SK-N-SH (cell line): ENCODE measurements around the gene TBRG4. TPM values are rescaled to one million over a fixed set of nuclear protein-coding genes. Genes with fewer than 3 reads are reported as not detected.

Experiments used
- CTCF ChIA-PET: fragments of 300-600, 350-600 bp; formaldehyde crosslinking; extraction: SDS; loops from one replicate; lab custom pipeline; 2021; lab: Yijun Ruan, JAX
- POLR2A ChIA-PET: fragments of 350-600 bp; sonication (Branson Sonifier 250); formaldehyde crosslinking; extraction: SDS; loops from one replicate; lab custom pipeline; 2020; ENCODE audit warnings: antibody characterized with exemption, inconsistent platforms; lab: Yijun Ruan, JAX
- DNase-seq: peaks from one replicate; pipeline ENCODE4 v3.0.0; 2012
- H2AFZ ChIP-seq: fragments of 200-600 bp; sonication (generic); 2 replicates; pipeline ENCODE4 v1.8.1; 2016; ENCODE audit warnings: antibody characterized with exemption, mild to moderate bottlenecking, low read depth
- H3F3A ChIP-seq: fragments of 200-600 bp; sonication (generic); replicated peaks from 2 replicates; pipeline ENCODE3; 2016; ENCODE audit warnings: antibody characterized with exemption, mild to moderate bottlenecking; ENCODE audit not compliant: insufficient read depth
- H3K27ac ChIP-seq, 2 experiments: fragments of 200-500 bp in 1 of 2; fragments of 200-600 bp in 1 of 2; sonication (Bioruptor generic) in 1 of 2; sonication (generic), shearing (Covaris generic) in 1 of 2; 2 replicates each; pipeline versions ENCODE4 v1.5.1 to v1.6.1; 2014 to 2016; ENCODE audit warnings: low read depth in 2 of 2, inconsistent platforms in 1 of 2, low read length in 1 of 2, mild to moderate bottlenecking in 1 of 2, mixed read lengths in 1 of 2
- H3K27me3 ChIP-seq: fragments of 200-600 bp; sonication (generic), shearing (Covaris generic); 2 replicates; pipeline ENCODE4 v1.6.1; 2016; ENCODE audit warnings: mixed run types; ENCODE audit not compliant: insufficient read depth
- H3K36me3 ChIP-seq, 2 experiments: fragments of 200-500 bp in 1 of 2; fragments of 200-600 bp in 1 of 2; sonication (Bioruptor generic) in 1 of 2; sonication (generic) in 1 of 2; replicated peaks in 1 of 2; 2 replicates each; pipeline versions ENCODE3 to v1.5.1; 2014 to 2016; ENCODE audit warnings: low read length in 1 of 2, mild to moderate bottlenecking in 1 of 2; ENCODE audit not compliant: insufficient read depth in 2 of 2, control insufficient read depth in 1 of 2
- H3K4me1 ChIP-seq, 2 experiments: fragments of 200-500 bp in 1 of 2; fragments of 200-600 bp in 1 of 2; sonication (Bioruptor generic) in 1 of 2; sonication (generic), shearing (Covaris generic) in 1 of 2; 2 replicates each; pipeline versions ENCODE4 v1.5.1 to v1.6.1; 2014 to 2016; ENCODE audit warnings: low read depth in 1 of 2, low read length in 1 of 2, mixed run types in 1 of 2; ENCODE audit not compliant: insufficient read depth in 2 of 2, control insufficient read depth in 1 of 2
- H3K4me2 ChIP-seq: fragments of 200-600 bp; sonication (generic), shearing (Covaris generic); 2 replicates; pipeline ENCODE4 v1.6.1; 2017; ENCODE audit warnings: mixed run types
- H3K4me3 ChIP-seq, 2 experiments: fragments of 200-500 bp in 1 of 2; fragments of 200-600 bp in 1 of 2; sonication (Bioruptor generic) in 1 of 2; sonication (generic), shearing (Covaris generic) in 1 of 2; 2 replicates each; pipeline versions ENCODE4 v1.5.1 to v1.8.1; 2014 to 2016; ENCODE audit warnings: low read depth in 2 of 2, inconsistent platforms in 1 of 2, low read length in 1 of 2, mild to moderate bottlenecking in 1 of 2, mixed read lengths in 1 of 2, moderate library complexity in 1 of 2
- H3K79me2 ChIP-seq: fragments of 200-600 bp; sonication (generic); 2 replicates; pipeline ENCODE4 v1.8.1; 2017; ENCODE audit warnings: mild to moderate bottlenecking; ENCODE audit not compliant: insufficient read depth
- H3K9ac ChIP-seq: fragments of 200-600 bp; sonication (generic); 2 replicates; pipeline ENCODE4 v1.6.1; 2017; ENCODE audit warnings: mixed run types
- H3K9me2 ChIP-seq: fragments of 200-600 bp; sonication (generic); 2 replicates; pipeline ENCODE4 v1.6.1; 2017; ENCODE audit warnings: mixed run types
- H3K9me3 ChIP-seq: fragments of 200-600 bp; sonication (generic); 2 replicates; pipeline ENCODE4 v1.6.1; 2017; ENCODE audit warnings: mixed run types, mild to moderate bottlenecking, moderate library complexity
- H4K20me1 ChIP-seq: fragments of 200-600 bp; sonication (generic); 2 replicates; pipeline ENCODE4 v1.6.1; 2017; ENCODE audit warnings: mild to moderate bottlenecking, mixed run types; ENCODE audit not compliant: insufficient read depth
- ELF1 ChIP-seq: IDR thresholded peaks from 2 replicates; pipeline ENCODE4 v1.4.0; 2012
- FOSL2 ChIP-seq: IDR thresholded peaks from 2 replicates; pipeline ENCODE4 v1.4.0; 2012; ENCODE audit warnings: low read depth, mild to moderate bottlenecking, moderate library complexity, borderline replicate concordance
- FOXJ3 ChIP-seq: sonication (generic); formaldehyde crosslinking; IDR thresholded peaks from 2 replicates; pipeline ENCODE4 v1.5.1; 2020; ENCODE audit warnings: mild to moderate bottlenecking, missing genetic modification reagents
- FOXM1 ChIP-seq: IDR thresholded peaks from 2 replicates; pipeline ENCODE4 v1.4.0; 2012; ENCODE audit warnings: low read depth, mild to moderate bottlenecking
- GABPA ChIP-seq: IDR thresholded peaks from 2 replicates; pipeline ENCODE4 v1.4.0; 2012; ENCODE audit warnings: low read depth, mild to moderate bottlenecking
- JUND ChIP-seq: IDR thresholded peaks from 2 replicates; pipeline ENCODE4 v1.4.0; 2012
- MEF2A ChIP-seq: IDR thresholded peaks from 2 replicates; pipeline ENCODE4 v1.4.0; 2012; ENCODE audit warnings: low read depth, borderline replicate concordance
- MXI1 ChIP-seq: IDR thresholded peaks from 2 replicates; pipeline ENCODE4 v1.6.1; 2012; ENCODE audit warnings: mild to moderate bottlenecking, low read depth, low read length, improper control_type of control experiment
- NFIC ChIP-seq: IDR thresholded peaks from 2 replicates; pipeline ENCODE4 v1.4.0; 2012; ENCODE audit warnings: borderline replicate concordance
- NRF1 ChIP-seq: IDR thresholded peaks from 2 replicates; pipeline ENCODE4 v1.6.1; 2012; ENCODE audit warnings: low read depth, mild to moderate bottlenecking, low read length
- POLR2AphosphoS5 ChIP-seq: IDR thresholded peaks from 2 replicates; pipeline ENCODE4 v1.6.1; 2012; ENCODE audit warnings: low read depth, low read length
- RAD21 ChIP-seq: IDR thresholded peaks from 2 replicates; pipeline ENCODE4 v1.6.1; 2012; ENCODE audit warnings: mild to moderate bottlenecking, low read length
- RFX5 ChIP-seq: IDR thresholded peaks from 2 replicates; pipeline ENCODE4 v1.6.1; 2012; ENCODE audit warnings: mild to moderate bottlenecking, improper control_type of control experiment, low read length
- TAF1 ChIP-seq: IDR thresholded peaks from 2 replicates; pipeline ENCODE4 v1.6.1; 2012; ENCODE audit warnings: low read depth, mild to moderate bottlenecking, low read length, moderate library complexity, borderline replicate concordance
- TEAD4 ChIP-seq: IDR thresholded peaks from 2 replicates; pipeline ENCODE4 v1.4.0; 2012; ENCODE audit warnings: mild to moderate bottlenecking, borderline replicate concordance; ENCODE audit not compliant: insufficient read depth
- WGBS: methylation state at CpG from one replicate; pipeline ENCODE4 v1.1.6; 2017; ENCODE audit warnings: low lambda C conversion rate; 5-methylcytosine and 5-hydroxymethylcytosine counted together
- polyA plus RNA-seq, 3 experiments: library from polyadenylated mRNA; depleted of rRNA; stranded (reverse); fragments of >200 nt; gene quantifications; 2 replicates each; pipeline ENCODE4 v1.2.3, GENCODE V29; 2012
- TF ChIP-seq, protein P1 (sequence below): IDR thresholded peaks from 2 replicates; pipeline ENCODE4 v1.4.0; 2012; ENCODE audit warnings: low read depth, borderline replicate concordance
- TF ChIP-seq, protein P2 (sequence below): fragments of 150-350 bp; IDR thresholded peaks from 2 replicates; pipeline ENCODE4 v1.6.1; 2017; ENCODE audit warnings: antibody characterized with exemption, low read length, low read depth, borderline replicate concordance
- TF ChIP-seq, protein P3 (sequence below): IDR thresholded peaks from 2 replicates; pipeline ENCODE4; 2012
- TF ChIP-seq, protein P4 (sequence below): IDR thresholded peaks from 2 replicates; pipeline ENCODE4 v1.6.1; 2012; ENCODE audit warnings: mild to moderate bottlenecking, low read depth, low read length, moderate library complexity
- TF ChIP-seq, protein P5 (sequence below): fragments of 200-600 bp; sonication (generic); IDR thresholded peaks from 2 replicates; pipeline ENCODE4 v1.6.1; 2017; ENCODE audit warnings: antibody characterized with exemption, mild to moderate bottlenecking, moderate library complexity

The TBRG4 gene
- polyA plus RNA-seq (2012; rRNA removed): 76.2 and 89.4 TPM in 2 replicates
- 29.3 and 48.3 TPM in 2 replicates for polyA plus RNA-seq (2012; cell fraction: cytosol; rRNA removed)
- 211 and 212 TPM in 2 replicates for polyA plus RNA-seq (2012; cell fraction: nucleus; rRNA removed)

DNA sequence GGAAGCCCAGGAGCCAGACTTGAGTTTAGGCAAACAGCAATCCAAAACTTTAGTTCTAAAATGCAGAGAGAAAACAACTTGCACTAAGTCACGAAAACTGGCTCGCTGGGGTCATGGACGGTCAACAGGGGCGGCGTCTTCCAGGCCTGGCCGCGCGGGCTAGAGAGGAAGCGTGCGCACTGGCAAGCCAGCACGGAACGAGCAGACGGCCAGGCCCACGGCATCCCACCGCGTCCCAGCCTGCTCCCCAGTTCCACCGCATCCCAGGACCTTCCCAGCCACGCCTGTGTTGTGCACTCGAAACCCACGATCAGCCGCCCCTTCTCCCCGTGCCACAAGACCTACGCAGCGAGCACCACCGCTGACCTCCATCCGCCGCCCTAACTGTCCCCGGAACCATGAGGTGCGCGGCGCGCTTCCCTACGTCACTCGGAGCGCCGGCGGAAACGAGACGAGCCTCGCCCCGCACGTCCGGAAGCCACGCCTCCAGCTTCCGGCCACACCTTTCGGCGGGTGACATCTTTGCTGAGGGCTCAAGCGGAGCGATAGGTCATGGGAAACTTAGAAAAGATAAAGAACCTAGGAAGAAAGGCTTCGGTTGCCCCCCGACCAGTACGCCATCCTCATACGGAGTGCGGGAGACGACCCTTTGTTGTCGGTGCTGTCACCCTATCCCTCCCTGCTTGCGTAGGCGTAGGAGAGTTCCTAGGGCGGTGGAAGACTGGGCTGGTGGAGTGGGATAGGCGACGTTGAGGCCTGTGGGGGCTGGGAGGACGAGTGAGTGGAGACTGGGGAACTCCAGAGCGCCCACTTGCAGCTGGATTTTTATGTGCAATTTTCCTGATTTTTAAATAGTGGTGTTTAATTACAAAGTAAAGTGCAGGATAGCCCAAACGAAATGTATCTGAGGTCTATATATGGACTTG lies at the start of gene TBRG4:
TBRG4 (minus strand) TSS at position 400 of the 926 bp plus-strand sequence. CDS start 2,460 bp downstream, outside the sequence.
- Histone ChIP-seq H3F3A (peaks cover 4% of the 10 kb centered on the region), H3K4me3 (peak within 1 kb of the TSS; percentile 69 to 97), H2AFZ (peak within 1 kb of the TSS; percentile 88), H3K27ac (peak within 1 kb of the TSS; percentile 96 to 98), H3K79me2 (peaks cover 49% of the 10 kb centered on the region), H3K36me3 (peaks cover 28% of the 10 kb centered on the region in 2 experiments), H3K9me2 (no peaks in the 10 kb centered on the region), H3K9ac (peak within 1 kb of the TSS; percentile 92), H4K20me1 (peaks cover 28% of the 10 kb centered on the region), H3K4me1 (peaks cover 12 to 25% of the 10 kb centered on the region in 2 experiments; a peak in 2 of 4 replicates), H3K27me3 (peaks cover 11% of the 10 kb centered on the region; the same call in 1 of the 2 replicates), H3K4me2 (peak within 1 kb of the TSS; percentile 92), H3K9me3 (no peaks in the 10 kb centered on the region)
- ChIA-PET POLR2A (interaction anchor here (0.6 to 2.6 kb wide), 22 partner anchors 8 to 551 kb away, joined by 3 to 23 read pairs (median 5); partner anchors contain the start of genes CCM2, NACAD and OGDH), CTCF (interaction anchor here (0.6 to 3.5 kb wide), 30 partner anchors 9 to 546 kb away, joined by 3 to 33 read pairs (median 3); partner anchors contain the start of genes CCM2, DDX56, NACAD and PURB)
- under 1% methylated on average over 48 of the region's 64 CpGs for WGBS
- DNase-seq: peak; percentile 96
- TF ChIP-seq TEAD4: no peak
- peak; percentile 99 for TF ChIP-seq MXI1
- TF ChIP-seq POLR2AphosphoS5: peak; percentile 98
- TF ChIP-seq FOSL2: no peak
- TF ChIP-seq MEF2A: no peak
- TF ChIP-seq, protein P1, sequence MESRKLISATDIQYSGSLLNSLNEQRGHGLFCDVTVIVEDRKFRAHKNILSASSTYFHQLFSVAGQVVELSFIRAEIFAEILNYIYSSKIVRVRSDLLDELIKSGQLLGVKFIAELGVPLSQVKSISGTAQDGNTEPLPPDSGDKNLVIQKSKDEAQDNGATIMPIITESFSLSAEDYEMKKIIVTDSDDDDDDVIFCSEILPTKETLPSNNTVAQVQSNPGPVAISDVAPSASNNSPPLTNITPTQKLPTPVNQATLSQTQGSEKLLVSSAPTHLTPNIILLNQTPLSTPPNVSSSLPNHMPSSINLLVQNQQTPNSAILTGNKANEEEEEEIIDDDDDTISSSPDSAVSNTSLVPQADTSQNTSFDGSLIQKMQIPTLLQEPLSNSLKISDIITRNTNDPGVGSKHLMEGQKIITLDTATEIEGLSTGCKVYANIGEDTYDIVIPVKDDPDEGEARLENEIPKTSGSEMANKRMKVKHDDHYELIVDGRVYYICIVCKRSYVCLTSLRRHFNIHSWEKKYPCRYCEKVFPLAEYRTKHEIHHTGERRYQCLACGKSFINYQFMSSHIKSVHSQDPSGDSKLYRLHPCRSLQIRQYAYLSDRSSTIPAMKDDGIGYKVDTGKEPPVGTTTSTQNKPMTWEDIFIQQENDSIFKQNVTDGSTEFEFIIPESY: no peak
- no peak for TF ChIP-seq FOXM1
- TF ChIP-seq ELF1: peak; percentile 98
- TF ChIP-seq RFX5: 0 out of 2 replicates have a peak, but pooled peaks have one; percentile 55
- TF ChIP-seq NRF1: peak; percentile 40; the same call in 1 of the 2 replicates
- TF ChIP-seq RAD21: peak; percentile 63
- peak; percentile 98 for TF ChIP-seq GABPA
- no peak; the same call in 1 of the 2 replicates for TF ChIP-seq NFIC
- TF ChIP-seq, protein P2, sequence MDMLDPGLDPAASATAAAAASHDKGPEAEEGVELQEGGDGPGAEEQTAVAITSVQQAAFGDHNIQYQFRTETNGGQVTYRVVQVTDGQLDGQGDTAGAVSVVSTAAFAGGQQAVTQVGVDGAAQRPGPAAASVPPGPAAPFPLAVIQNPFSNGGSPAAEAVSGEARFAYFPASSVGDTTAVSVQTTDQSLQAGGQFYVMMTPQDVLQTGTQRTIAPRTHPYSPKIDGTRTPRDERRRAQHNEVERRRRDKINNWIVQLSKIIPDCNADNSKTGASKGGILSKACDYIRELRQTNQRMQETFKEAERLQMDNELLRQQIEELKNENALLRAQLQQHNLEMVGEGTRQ: no peak
- TF ChIP-seq, protein P3, sequence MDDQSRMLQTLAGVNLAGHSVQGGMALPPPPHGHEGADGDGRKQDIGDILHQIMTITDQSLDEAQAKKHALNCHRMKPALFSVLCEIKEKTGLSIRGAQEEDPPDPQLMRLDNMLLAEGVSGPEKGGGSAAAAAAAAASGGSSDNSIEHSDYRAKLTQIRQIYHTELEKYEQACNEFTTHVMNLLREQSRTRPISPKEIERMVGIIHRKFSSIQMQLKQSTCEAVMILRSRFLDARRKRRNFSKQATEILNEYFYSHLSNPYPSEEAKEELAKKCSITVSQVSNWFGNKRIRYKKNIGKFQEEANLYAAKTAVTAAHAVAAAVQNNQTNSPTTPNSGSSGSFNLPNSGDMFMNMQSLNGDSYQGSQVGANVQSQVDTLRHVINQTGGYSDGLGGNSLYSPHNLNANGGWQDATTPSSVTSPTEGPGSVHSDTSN: no peak; the same call in 1 of the 2 replicates
- TF ChIP-seq, protein P4, sequence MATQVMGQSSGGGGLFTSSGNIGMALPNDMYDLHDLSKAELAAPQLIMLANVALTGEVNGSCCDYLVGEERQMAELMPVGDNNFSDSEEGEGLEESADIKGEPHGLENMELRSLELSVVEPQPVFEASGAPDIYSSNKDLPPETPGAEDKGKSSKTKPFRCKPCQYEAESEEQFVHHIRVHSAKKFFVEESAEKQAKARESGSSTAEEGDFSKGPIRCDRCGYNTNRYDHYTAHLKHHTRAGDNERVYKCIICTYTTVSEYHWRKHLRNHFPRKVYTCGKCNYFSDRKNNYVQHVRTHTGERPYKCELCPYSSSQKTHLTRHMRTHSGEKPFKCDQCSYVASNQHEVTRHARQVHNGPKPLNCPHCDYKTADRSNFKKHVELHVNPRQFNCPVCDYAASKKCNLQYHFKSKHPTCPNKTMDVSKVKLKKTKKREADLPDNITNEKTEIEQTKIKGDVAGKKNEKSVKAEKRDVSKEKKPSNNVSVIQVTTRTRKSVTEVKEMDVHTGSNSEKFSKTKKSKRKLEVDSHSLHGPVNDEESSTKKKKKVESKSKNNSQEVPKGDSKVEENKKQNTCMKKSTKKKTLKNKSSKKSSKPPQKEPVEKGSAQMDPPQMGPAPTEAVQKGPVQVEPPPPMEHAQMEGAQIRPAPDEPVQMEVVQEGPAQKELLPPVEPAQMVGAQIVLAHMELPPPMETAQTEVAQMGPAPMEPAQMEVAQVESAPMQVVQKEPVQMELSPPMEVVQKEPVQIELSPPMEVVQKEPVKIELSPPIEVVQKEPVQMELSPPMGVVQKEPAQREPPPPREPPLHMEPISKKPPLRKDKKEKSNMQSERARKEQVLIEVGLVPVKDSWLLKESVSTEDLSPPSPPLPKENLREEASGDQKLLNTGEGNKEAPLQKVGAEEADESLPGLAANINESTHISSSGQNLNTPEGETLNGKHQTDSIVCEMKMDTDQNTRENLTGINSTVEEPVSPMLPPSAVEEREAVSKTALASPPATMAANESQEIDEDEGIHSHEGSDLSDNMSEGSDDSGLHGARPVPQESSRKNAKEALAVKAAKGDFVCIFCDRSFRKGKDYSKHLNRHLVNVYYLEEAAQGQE: peak; percentile 36; the same call in 1 of the 2 replicates
- no peak for TF ChIP-seq JUND
- no peak; the same call in 1 of the 2 replicates for TF ChIP-seq FOXJ3 (CRISPR knock-in tag)
- peak; percentile 95 for TF ChIP-seq TAF1
- TF ChIP-seq, protein P5, sequence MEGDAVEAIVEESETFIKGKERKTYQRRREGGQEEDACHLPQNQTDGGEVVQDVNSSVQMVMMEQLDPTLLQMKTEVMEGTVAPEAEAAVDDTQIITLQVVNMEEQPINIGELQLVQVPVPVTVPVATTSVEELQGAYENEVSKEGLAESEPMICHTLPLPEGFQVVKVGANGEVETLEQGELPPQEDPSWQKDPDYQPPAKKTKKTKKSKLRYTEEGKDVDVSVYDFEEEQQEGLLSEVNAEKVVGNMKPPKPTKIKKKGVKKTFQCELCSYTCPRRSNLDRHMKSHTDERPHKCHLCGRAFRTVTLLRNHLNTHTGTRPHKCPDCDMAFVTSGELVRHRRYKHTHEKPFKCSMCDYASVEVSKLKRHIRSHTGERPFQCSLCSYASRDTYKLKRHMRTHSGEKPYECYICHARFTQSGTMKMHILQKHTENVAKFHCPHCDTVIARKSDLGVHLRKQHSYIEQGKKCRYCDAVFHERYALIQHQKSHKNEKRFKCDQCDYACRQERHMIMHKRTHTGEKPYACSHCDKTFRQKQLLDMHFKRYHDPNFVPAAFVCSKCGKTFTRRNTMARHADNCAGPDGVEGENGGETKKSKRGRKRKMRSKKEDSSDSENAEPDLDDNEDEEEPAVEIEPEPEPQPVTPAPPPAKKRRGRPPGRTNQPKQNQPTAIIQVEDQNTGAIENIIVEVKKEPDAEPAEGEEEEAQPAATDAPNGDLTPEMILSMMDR: peak; percentile 63
